Measurements from ENCODE around the gene SLC9A3.

The SLC9A3 gene

GRCh38 chr5:442335-443238 is 81.7 kb downstream of the SLC9A3 start, which contains the start of gene EXOC3:
Gene EXOC3 (plus strand): TSS chr5:443176. CDS start chr5:446206, 3,030 bp downstream.
- TF ChIP-seq ELF4 (IDR thresholded peaks at IDR 0.05) (peak; percentile 58; the same call in 1 of the 2 replicates), CTBP1 (IDR thresholded peaks at IDR 0.05; ENCODE audit: borderline replicate concordance) (no peak), SUZ12 (IDR thresholded peaks at IDR 0.05) (no peak), L3MBTL2 (conservative IDR thresholded peaks at IDR 0.05) (peak; percentile 90)
- ChIA-PET POLR2A (interaction anchor here (1.0 to 1.9 kb wide), 2 partner anchors 28 to 170 kb away, joined by 3 to 13 read pairs; no protein-coding TSS in a partner anchor), CTCF (interaction anchor here (0.7 kb wide), 1 partner anchor 180 kb away, joined by 4 read pairs; no protein-coding TSS in a partner anchor)
- peak; percentile 94 for DNase-seq (ENCODE audit: extremely low spot score)

DNA sequence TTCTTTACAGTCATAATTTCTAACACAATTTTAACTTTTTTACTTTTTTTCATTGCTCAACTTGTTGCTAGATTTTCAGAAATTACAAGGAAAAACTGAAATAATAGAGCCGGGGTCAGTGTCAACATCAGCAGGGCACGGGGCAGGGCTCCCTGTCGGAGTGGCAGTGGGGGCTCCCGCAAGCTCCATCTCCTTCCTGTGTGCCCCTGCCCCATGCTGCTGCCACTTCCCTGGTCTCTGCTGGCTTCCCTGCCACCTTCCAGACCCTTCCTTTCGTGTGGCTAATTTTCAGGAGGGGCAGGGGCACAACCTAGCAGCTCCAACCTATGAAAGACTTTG is 82.3 kb downstream of the SLC9A3 start:
- TF ChIP-seq BHLHE40 (IDR thresholded peaks at IDR 0.05; ENCODE audit: borderline replicate concordance), result no peak
- no peak for TF ChIP-seq SP1 (IDR thresholded peaks at IDR 0.05)
- no peak for TF ChIP-seq FOXM1 (IDR thresholded peaks at IDR 0.05; ENCODE audit: borderline replicate concordance)
- TF ChIP-seq FOXK2 (IDR thresholded peaks at IDR 0.05), result no peak
- no peak for TF ChIP-seq ELF4 (IDR thresholded peaks at IDR 0.05)
- TF ChIP-seq ARNT (IDR thresholded peaks at IDR 0.05), result no peak
- ChIA-PET CTCF (interaction anchor here (0.7 kb wide), 1 partner anchor 180 kb away, joined by 4 read pairs; no protein-coding TSS in a partner anchor), POLR2A (interaction anchor here (1.0 to 1.9 kb wide), 2 partner anchors 27 to 125 kb away, joined by 3 to 13 read pairs; no protein-coding TSS in a partner anchor)
- no peak for DNase-seq (ENCODE audit: extremely low spot score)

DNA sequence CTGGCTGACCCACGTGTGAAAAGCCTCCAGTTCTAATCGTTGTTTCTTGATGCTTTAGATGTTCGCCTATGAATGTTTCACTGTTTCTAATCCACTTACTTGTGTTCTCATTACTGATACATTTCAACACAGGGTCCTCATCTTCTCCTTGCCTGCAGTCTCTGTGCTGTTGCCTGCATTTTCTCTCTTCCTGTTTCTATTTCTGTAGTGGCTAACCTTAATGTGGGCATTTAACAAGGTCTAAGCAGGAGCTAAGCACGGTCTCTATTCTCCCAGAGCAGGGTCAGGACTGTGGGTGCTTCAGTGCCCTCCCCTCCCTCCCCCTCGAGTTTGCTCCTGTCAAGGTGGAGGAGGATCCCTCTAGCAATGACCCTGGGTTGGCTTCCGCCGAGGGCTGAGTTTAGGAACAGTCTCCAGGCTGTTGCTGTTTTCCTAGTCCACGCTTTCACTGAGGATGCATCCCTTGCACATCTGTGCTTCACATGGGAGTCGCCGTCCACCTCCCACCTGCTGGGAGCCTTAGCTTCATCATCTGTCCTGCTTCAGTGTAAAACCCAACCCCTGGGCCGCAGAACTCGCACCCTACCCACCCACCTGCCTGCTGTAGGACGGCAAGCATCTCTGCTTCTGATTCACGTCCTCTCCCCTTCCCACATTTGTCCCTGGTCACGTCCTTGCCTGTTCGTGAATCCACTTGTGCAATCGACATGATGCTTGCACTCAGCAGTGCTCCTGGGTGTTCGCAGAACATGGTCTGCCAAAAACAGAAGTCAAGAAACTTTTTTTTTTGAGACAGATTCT is 83.6 kb downstream of the SLC9A3 start:
- ChIA-PET CTCF (no interaction called here), POLR2A (interaction anchor here (0.9 to 1.6 kb wide), 3 partner anchors 12 to 120 kb away, joined by 3 to 4 read pairs (median 3); no protein-coding TSS in a partner anchor)
- DNase-seq (ENCODE audit: extremely low spot score), result no peak
- TF ChIP-seq ELF4 (IDR thresholded peaks at IDR 0.05), result no peak
- no peak for TF ChIP-seq L3MBTL2 (conservative IDR thresholded peaks at IDR 0.05)
- no peak for TF ChIP-seq BHLHE40 (IDR thresholded peaks at IDR 0.05; ENCODE audit: borderline replicate concordance)
- no peak for TF ChIP-seq FOXM1 (IDR thresholded peaks at IDR 0.05; ENCODE audit: borderline replicate concordance)
- TF ChIP-seq ZNF384 (IDR thresholded peaks at IDR 0.05), result no peak
- no peak for TF ChIP-seq PKNOX1 (IDR thresholded peaks at IDR 0.05)
- no peak for TF ChIP-seq FOXK2 (IDR thresholded peaks at IDR 0.05)
- TF ChIP-seq HDGF (IDR thresholded peaks at IDR 0.05; ENCODE audit: borderline replicate concordance), result no peak
- no peak for TF ChIP-seq SP1 (IDR thresholded peaks at IDR 0.05)
- TF ChIP-seq CTBP1 (IDR thresholded peaks at IDR 0.05; ENCODE audit: borderline replicate concordance), result no peak
- no peak for TF ChIP-seq ARNT (IDR thresholded peaks at IDR 0.05)
- TF ChIP-seq SUZ12 (IDR thresholded peaks at IDR 0.05), result no peak
- TF ChIP-seq LEF1 (IDR thresholded peaks at IDR 0.05; ENCODE audit: borderline replicate concordance), result no peak
- no peak for TF ChIP-seq FOXA1 (IDR thresholded peaks at IDR 0.05)
- TF ChIP-seq TARDBP (IDR thresholded peaks at IDR 0.05), result no peak
- no peak for TF ChIP-seq NFRKB (IDR thresholded peaks at IDR 0.05)

- no peak for DNase-seq (ENCODE audit: extremely low spot score)
- no peak for TF ChIP-seq BHLHE40 (IDR thresholded peaks at IDR 0.05; ENCODE audit: borderline replicate concordance)
- no peak for TF ChIP-seq TARDBP (IDR thresholded peaks at IDR 0.05)
- TF ChIP-seq FOXA1 (IDR thresholded peaks at IDR 0.05), result no peak
- no peak for TF ChIP-seq ARNT (IDR thresholded peaks at IDR 0.05)
- no peak for TF ChIP-seq L3MBTL2 (conservative IDR thresholded peaks at IDR 0.05)
- no peak for TF ChIP-seq SP1 (IDR thresholded peaks at IDR 0.05)
- TF ChIP-seq HDGF (IDR thresholded peaks at IDR 0.05; ENCODE audit: borderline replicate concordance), result no peak
- no peak for TF ChIP-seq PKNOX1 (IDR thresholded peaks at IDR 0.05)
- no peak for TF ChIP-seq SUZ12 (IDR thresholded peaks at IDR 0.05)
- TF ChIP-seq ELF4 (IDR thresholded peaks at IDR 0.05), result no peak
- TF ChIP-seq FOXM1 (IDR thresholded peaks at IDR 0.05; ENCODE audit: borderline replicate concordance), result no peak
- TF ChIP-seq FOXK2 (IDR thresholded peaks at IDR 0.05), result no peak
- ChIA-PET POLR2A (interaction anchor here (0.6 to 1.3 kb wide), 5 partner anchors 12 to 222 kb away, joined by 3 read pairs; partner anchors contain the start of genes CCDC127 and SDHA), CTCF (interaction anchor here (2.2 kb wide), 1 partner anchor 123 kb away, joined by 7 read pairs; no protein-coding TSS in a partner anchor)
Observed at GRCh38 chr5:439636-440035, 84.6 kb downstream of the SLC9A3 start.

DNA sequence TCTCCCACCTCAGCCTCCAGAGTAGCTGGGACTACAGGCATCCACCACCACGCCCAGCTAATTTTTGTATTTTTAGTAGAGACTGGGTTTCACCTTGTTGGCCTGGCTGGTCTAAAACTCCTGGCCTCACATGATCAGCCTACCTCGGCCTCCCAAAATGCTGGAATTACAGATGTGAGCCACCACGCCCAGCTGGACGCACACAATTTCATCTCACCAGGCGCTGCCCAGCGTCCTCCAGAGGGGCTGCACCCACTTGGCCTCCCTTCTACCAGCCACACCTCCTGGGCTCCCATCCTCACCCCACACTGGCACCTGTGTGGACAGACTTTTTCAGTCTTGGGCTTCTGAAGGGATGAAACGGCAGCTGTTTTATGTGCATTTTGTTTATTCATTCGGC is 85.1 kb downstream of the SLC9A3 start:
- CTCF ChIA-PET, result interaction anchor here (2.2 kb wide), 1 partner anchor 122 kb away, joined by 7 read pairs; no protein-coding TSS in a partner anchor
- TF ChIP-seq TARDBP (IDR thresholded peaks at IDR 0.05) (no peak), NFRKB (IDR thresholded peaks at IDR 0.05) (no peak), BHLHE40 (IDR thresholded peaks at IDR 0.05; ENCODE audit: borderline replicate concordance) (no peak), CTBP1 (IDR thresholded peaks at IDR 0.05; ENCODE audit: borderline replicate concordance) (no peak)
- POLR2A ChIA-PET, result interaction anchor here (0.6 to 1.3 kb wide), 5 partner anchors 12 to 221 kb away, joined by 3 read pairs; partner anchors contain the start of genes CCDC127 and SDHA
- DNase-seq (ENCODE audit: extremely low spot score), result no peak

DNA sequence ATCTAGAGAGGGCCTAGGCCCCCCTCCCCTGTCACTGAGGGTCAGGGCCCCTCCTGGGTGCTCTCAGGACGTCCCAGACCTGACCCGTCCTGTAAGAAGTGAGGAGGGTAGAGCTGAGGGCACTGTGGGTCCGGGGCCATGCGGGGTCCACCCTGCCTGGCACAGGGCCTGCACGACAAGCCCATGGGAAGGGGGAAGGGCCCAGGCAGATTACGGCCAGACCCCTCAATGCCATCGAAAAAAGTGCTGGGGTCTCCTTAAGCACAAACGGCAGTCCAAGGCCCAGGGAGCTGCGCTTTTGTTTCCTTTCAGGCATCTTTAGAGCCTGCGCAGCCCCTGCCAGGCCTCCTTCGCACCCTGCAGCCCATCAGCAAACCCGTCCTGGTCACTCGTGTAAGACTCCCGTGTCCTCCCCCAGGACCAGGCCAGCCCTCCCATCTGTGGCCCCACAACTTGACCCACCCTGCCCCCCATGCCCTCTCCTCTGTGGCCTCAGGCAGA is 85.7 kb downstream of the SLC9A3 start:
- no peak for TF ChIP-seq TARDBP (IDR thresholded peaks at IDR 0.05)
- TF ChIP-seq SUZ12 (IDR thresholded peaks at IDR 0.05), result no peak
- no peak for TF ChIP-seq CTBP1 (IDR thresholded peaks at IDR 0.05; ENCODE audit: borderline replicate concordance)
- no peak for TF ChIP-seq HDGF (IDR thresholded peaks at IDR 0.05; ENCODE audit: borderline replicate concordance)
- TF ChIP-seq ELF4 (IDR thresholded peaks at IDR 0.05), result no peak
- no peak for TF ChIP-seq ZNF384 (IDR thresholded peaks at IDR 0.05)
- no peak for TF ChIP-seq NFRKB (IDR thresholded peaks at IDR 0.05)
- no peak for TF ChIP-seq FOXK2 (IDR thresholded peaks at IDR 0.05)
- TF ChIP-seq PKNOX1 (IDR thresholded peaks at IDR 0.05), result no peak
- TF ChIP-seq SP1 (IDR thresholded peaks at IDR 0.05), result no peak
- no peak for TF ChIP-seq FOXM1 (IDR thresholded peaks at IDR 0.05; ENCODE audit: borderline replicate concordance)
- no peak for TF ChIP-seq FOXA1 (IDR thresholded peaks at IDR 0.05)
- no peak for TF ChIP-seq L3MBTL2 (conservative IDR thresholded peaks at IDR 0.05)
- TF ChIP-seq ARNT (IDR thresholded peaks at IDR 0.05), result no peak
- no peak for TF ChIP-seq LEF1 (IDR thresholded peaks at IDR 0.05; ENCODE audit: borderline replicate concordance)
- TF ChIP-seq BHLHE40 (IDR thresholded peaks at IDR 0.05; ENCODE audit: borderline replicate concordance), result no peak
- POLR2A ChIA-PET, result interaction anchor here (0.8 to 1.3 kb wide), 3 partner anchors 15 to 36 kb away, joined by 3 read pairs; no protein-coding TSS in a partner anchor
- no peak for DNase-seq (ENCODE audit: extremely low spot score)
- CTCF ChIA-PET, result interaction anchor here (2.2 kb wide), 1 partner anchor 121 kb away, joined by 7 read pairs; no protein-coding TSS in a partner anchor
